K562 (cell line): ENCODE measurements around the gene CNIH3. TPM values are rescaled to one million over a fixed set of nuclear protein-coding genes. Genes with fewer than 3 reads are reported as not detected.

Experiments used
- ATAC-seq: fragments of 200-7000 bp; cut with Tn5 transposase; 3 replicates; pipeline ENCODE4 v1.9.1; 2020; ENCODE audit warnings: moderate library complexity
- BruUV-seq: library from RNA; stranded (reverse); fragments of 400-500 nt; replicated peaks from 2 replicates; lab custom pipeline; 2021; lab: Mats Ljungman, UMichigan
- CTCF ChIA-PET: fragments of 300-600 bp; formaldehyde crosslinking; extraction: SDS; loops from one replicate; lab custom pipeline; 2021; ENCODE audit warnings: low intra/inter-chr PET ratio; lab: Yijun Ruan, JAX
- POLR2A ChIA-PET: fragments of 300-600, 350-650 bp; sonication (Branson Sonifier 250); formaldehyde crosslinking; extraction: SDS; loops from one replicate; lab custom pipeline; 2021; ENCODE audit warnings: antibody characterized with exemption, inconsistent platforms; lab: Yijun Ruan, JAX
- DNase-seq, 4 experiments: peaks; one replicate each; pipeline versions ENCODE4 v3.0.0 to v3.0.0-alpha.2; 2011 to 2018; ENCODE audit warnings: low spot score in 3 of 4, mixed read lengths in 3 of 4; ENCODE audit errors: extremely low read depth in 1 of 4
- FAIRE-seq: peaks from 2 replicates; lab custom pipeline; 2011; peaks lifted over from hg19 to GRCh38; lab: Jason Lieb, UNC
- H2AFZ ChIP-seq: 2 replicates; pipeline ENCODE4 v1.6.0; 2011; ENCODE audit warnings: low read depth, low read length, control low read depth, inconsistent platforms
- H3K27ac ChIP-seq: fragments of 200-600 bp; 3 replicates; pipeline ENCODE4 v1.8.0; 2011; ENCODE audit warnings: low read depth, mild to moderate bottlenecking, control low read depth, inconsistent platforms, low read length, moderate library complexity, mixed read lengths; ENCODE audit errors: extremely low read depth
- H3K27me3 ChIP-seq, 2 experiments: fragments of 300-600 bp in 1 of 2; 2 replicates in 1 of 2; 3 replicates in 1 of 2; pipeline versions ENCODE4 v1.6.0 to v1.8.0; 2011; ENCODE audit warnings: inconsistent platforms in 2 of 2, low read length in 2 of 2, mild to moderate bottlenecking in 1 of 2, mixed read lengths in 1 of 2, moderate library complexity in 1 of 2; ENCODE audit not compliant: control insufficient read depth in 2 of 2, insufficient read depth in 2 of 2
- H3K36me3 ChIP-seq: fragments of 300-600 bp; 3 replicates; pipeline ENCODE4 v1.8.0; 2011; ENCODE audit warnings: mild to moderate bottlenecking, low read length, inconsistent platforms; ENCODE audit not compliant: control insufficient read depth, insufficient read depth
- H3K4me1 ChIP-seq, 2 experiments: fragments of 200-600 bp in 1 of 2; replicated peaks in 1 of 2; 2 replicates in 1 of 2; 3 replicates in 1 of 2; pipeline versions ENCODE4 v1.5.1 to v1.8.0; 2011; ENCODE audit warnings: inconsistent platforms in 2 of 2, low read length in 2 of 2, mild to moderate bottlenecking in 1 of 2, mixed read lengths in 1 of 2, moderate library complexity in 1 of 2; ENCODE audit not compliant: control insufficient read depth in 2 of 2, insufficient read depth in 2 of 2
- H3K4me2 ChIP-seq: 2 replicates; pipeline ENCODE4 v1.6.1; 2011; ENCODE audit warnings: low read length, control low read depth, inconsistent platforms, mixed read lengths; ENCODE audit not compliant: insufficient read depth
- H3K4me3 ChIP-seq: fragments of 200-600 bp; sonication (generic), shearing (Covaris generic); 2 replicates; pipeline ENCODE4 v1.5.1; 2016; ENCODE audit warnings: control low read depth, inconsistent platforms
- H3K79me2 ChIP-seq: fragments of 200-600 bp; 3 replicates; pipeline ENCODE4 v1.8.0; 2011; ENCODE audit warnings: low read length, inconsistent platforms; ENCODE audit not compliant: control insufficient read depth, insufficient read depth
- H3K9ac ChIP-seq, 2 experiments: 2 replicates each; pipeline versions ENCODE4 v1.6.0 to v1.6.1; 2011; ENCODE audit warnings: low read depth in 2 of 2, low read length in 2 of 2, control low read depth in 1 of 2, inconsistent platforms in 1 of 2, mild to moderate bottlenecking in 1 of 2, mixed read lengths in 1 of 2; ENCODE audit not compliant: insufficient read depth in 1 of 2
- H3K9me1 ChIP-seq: one replicate; pipeline ENCODE4 v1.6.0; 2011; ENCODE audit warnings: inconsistent platforms, mild to moderate bottlenecking, low read length, moderate library complexity; ENCODE audit not compliant: control insufficient read depth, insufficient read depth
- H3K9me3 ChIP-seq: replicated peaks from 2 replicates; pipeline ENCODE4 v1.5.1; 2011; ENCODE audit warnings: low read depth, low read length, inconsistent platforms; ENCODE audit not compliant: control insufficient read depth, insufficient read depth
- H4K20me1 ChIP-seq: replicated peaks from 2 replicates; pipeline ENCODE4 v1.6.1; 2011; ENCODE audit warnings: low read length, inconsistent platforms, mixed read lengths; ENCODE audit not compliant: control insufficient read depth, insufficient read depth
- PCBP2 ChIP-seq: fragments of 200-400 bp; formaldehyde crosslinking; IDR thresholded peaks from 2 replicates; pipeline ENCODE4 v1.6.1; 2018; ENCODE audit warnings: low read length, low read depth, mild to moderate bottlenecking, moderate library complexity; ENCODE audit not compliant: poor library complexity, severe bottlenecking
- RBM15 ChIP-seq: fragments of 200-400 bp; formaldehyde crosslinking; IDR thresholded peaks from 2 replicates; pipeline ENCODE4 v1.6.1; 2018; ENCODE audit warnings: mild to moderate bottlenecking, low read length, moderate library complexity; ENCODE audit not compliant: insufficient read depth
- ZNF217 ChIP-seq: sonication (generic); formaldehyde crosslinking; IDR thresholded peaks from 2 replicates; pipeline ENCODE4 v1.8.0; 2022; ENCODE audit warnings: mild to moderate bottlenecking, missing genetic modification reagents
- ZNF584 ChIP-seq: fragments of 200-800 bp; sonication (Bioruptor generic); IDR thresholded peaks from 2 replicates; pipeline ENCODE4 v1.6.1; 2016; ENCODE audit warnings: low read depth, mild to moderate bottlenecking, missing genetic modification characterization, missing compliant biosample characterization
- WGBS: fragments of 100-300 bp; shearing (Covaris generic); methylation state at CpG from one replicate; pipeline ENCODE4 v1.1.6; 2016; ENCODE audit warnings: low coverage, mixed read lengths; ENCODE audit not compliant: insufficient coverage; ENCODE audit errors: missing lambda C conversion rate; 5-methylcytosine and 5-hydroxymethylcytosine counted together
- in situ Hi-C: fragments of 300-500 bp; cut with MboI; formaldehyde crosslinking; loops from 4 replicates; pipeline ENCODE4 v1.15.0; 2018; ENCODE audit warnings: inconsistent platforms, mixed read lengths
- intact Hi-C: fragments of 100-400 bp; cut with micrococcal nuclease; formaldehyde crosslinking; loops from 2 replicates; pipeline ENCODE4 v1.14.2; 2022
- polyA plus RNA-seq, 8 experiments: library from polyadenylated mRNA; depleted of rRNA in 4 of 8; stranded (reverse) in 5 of 8; unstranded in 3 of 8; fragments of >200 nt; fragmentation: Nextera tagmentation in 2 of 8; fragmentation: Illumina TruSeq in 1 of 8; extraction: Ambion mirVana in 2 of 8; extraction: Trizol in 1 of 8; gene quantifications; 2 replicates each; pipeline versions ENCODE4 v1.2.1 to v1.2.3, GENCODE V29; 2011 to 2014; ENCODE audit warnings: inconsistent platforms in 1 of 8, missing spikeins in 1 of 8
- total RNA-seq, 7 experiments: library from RNA; depleted of rRNA in 6 of 7; stranded (reverse); fragments of >200 nt in 6 of 7; fragmentation: Illumina TruSeq in 2 of 7; extraction: Trizol in 2 of 7; gene quantifications; 2 replicates each; pipeline versions ENCODE4 v1.2.1 to v1.2.3, GENCODE V29; 2011 to 2021; ENCODE audit warnings: low replicate concordance in 1 of 7
- TF ChIP-seq, protein P1 (sequence below): fragments of 250-450 bp; sonication (Bioruptor Pico); IDR thresholded peaks from 2 replicates; pipeline ENCODE4 v1.4.0; 2020
- TF ChIP-seq, protein P2 (sequence below): fragments of 450-650 bp; IDR thresholded peaks from 2 replicates; pipeline ENCODE4 v1.6.1; 2016

The CNIH3 gene
- total and polyA plus RNA-seq, 9 of the 15 experiments (the other 6 are each of a cell fraction or from before 2014, with no cell fraction given), result 0.14 to 1.8 (median 0.79) TPM

DNA sequence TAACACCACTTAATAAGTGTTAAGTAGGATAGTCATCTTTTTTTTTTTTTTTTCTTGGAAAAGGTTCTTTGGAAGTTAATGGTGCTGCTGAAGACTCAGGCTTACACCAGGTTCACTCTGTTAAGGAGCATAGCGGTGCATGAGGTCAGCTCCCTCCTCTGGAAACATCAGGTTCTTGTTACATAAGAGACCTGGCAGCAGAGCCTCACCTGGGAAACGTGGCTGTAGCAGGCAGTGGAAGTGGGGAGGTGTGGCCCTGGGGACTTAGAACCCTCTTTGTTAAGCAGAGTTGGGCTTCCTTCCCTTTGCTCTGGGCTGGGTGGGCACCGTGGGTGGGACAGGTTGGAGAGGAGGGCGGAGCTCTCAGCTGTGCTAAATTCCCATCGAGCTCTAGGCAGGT, 104.1 kb downstream of the CNIH3 start:
- H3K36me3 ChIP-seq, result no peaks in the 10 kb centered on the region
- FAIRE-seq (no peak), DNase-seq (no peak), ATAC-seq (no peak)
- H4K20me1 ChIP-seq, result no peaks in the 10 kb centered on the region
- no peaks in the 10 kb centered on the region for H3K4me1 ChIP-seq
- no peak overlapping the region for H3K4me3 ChIP-seq
- no peak overlapping the region for H2AFZ ChIP-seq
- H3K9me1 ChIP-seq, result no peaks in the 10 kb centered on the region
- H3K9ac ChIP-seq, result no peak overlapping the region
- H3K79me2 ChIP-seq, result no peaks in the 10 kb centered on the region
- H3K27ac ChIP-seq, result no peak overlapping the region
- CTCF ChIA-PET, result no interaction called here
- in situ Hi-C loops, result no loop called here
- WGBS, result 0% methylated on average over 5 of the region's 5 CpGs
- intact Hi-C loops, result no loop called here
- POLR2A ChIA-PET, result interaction anchor here (1.1 kb wide), 1 partner anchor 9 kb away, joined by 6 read pairs; no protein-coding TSS in a partner anchor
- H3K9me3 ChIP-seq, result no peaks in the 10 kb centered on the region
- no TSS peak for BruUV-seq
- peaks cover 15 to 20% of the 10 kb centered on the region in 2 experiments for H3K27me3 ChIP-seq
- TF ChIP-seq, protein P1, sequence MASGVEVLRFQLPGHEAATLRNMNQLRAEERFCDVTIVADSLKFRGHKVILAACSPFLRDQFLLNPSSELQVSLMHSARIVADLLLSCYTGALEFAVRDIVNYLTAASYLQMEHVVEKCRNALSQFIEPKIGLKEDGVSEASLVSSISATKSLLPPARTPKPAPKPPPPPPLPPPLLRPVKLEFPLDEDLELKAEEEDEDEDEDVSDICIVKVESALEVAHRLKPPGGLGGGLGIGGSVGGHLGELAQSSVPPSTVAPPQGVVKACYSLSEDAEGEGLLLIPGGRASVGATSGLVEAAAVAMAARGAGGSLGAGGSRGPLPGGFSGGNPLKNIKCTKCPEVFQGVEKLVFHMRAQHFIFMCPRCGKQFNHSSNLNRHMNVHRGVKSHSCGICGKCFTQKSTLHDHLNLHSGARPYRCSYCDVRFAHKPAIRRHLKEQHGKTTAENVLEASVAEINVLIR, result no peak
- TF ChIP-seq, protein P2, sequence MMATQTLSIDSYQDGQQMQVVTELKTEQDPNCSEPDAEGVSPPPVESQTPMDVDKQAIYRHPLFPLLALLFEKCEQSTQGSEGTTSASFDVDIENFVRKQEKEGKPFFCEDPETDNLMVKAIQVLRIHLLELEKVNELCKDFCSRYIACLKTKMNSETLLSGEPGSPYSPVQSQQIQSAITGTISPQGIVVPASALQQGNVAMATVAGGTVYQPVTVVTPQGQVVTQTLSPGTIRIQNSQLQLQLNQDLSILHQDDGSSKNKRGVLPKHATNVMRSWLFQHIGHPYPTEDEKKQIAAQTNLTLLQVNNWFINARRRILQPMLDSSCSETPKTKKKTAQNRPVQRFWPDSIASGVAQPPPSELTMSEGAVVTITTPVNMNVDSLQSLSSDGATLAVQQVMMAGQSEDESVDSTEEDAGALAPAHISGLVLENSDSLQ, result no peak
- no peak for TF ChIP-seq RBM15
- TF ChIP-seq ZNF584 (CRISPR knock-in tag), result no peak
- no peak for TF ChIP-seq ZNF217 (CRISPR knock-in tag)
- no peak for TF ChIP-seq PCBP2
- H3K4me2 ChIP-seq, result no peak overlapping the region
